Activated naive CD4-positive, alpha-beta T cell treated with anti-CD3 and anti-CD28 coated beads, Interleukin-2, amount 50 U/mL, for 72 hours (primary cell): ENCODE measurements around the gene KANSL1. TPM values are rescaled to one million over a fixed set of nuclear protein-coding genes. Genes with fewer than 3 reads are reported as not detected.
"Not testable (repeated sequence)": the region's sequence is repeated elsewhere in the genome, so short reads cannot be mapped to it uniquely, and the experiment has no call there.

Experiments used
- ATAC-seq, 2 donors: fragments of 150-1000 bp; cut with Tn5 transposase; 2 replicates each; pipeline ENCODE4 v1.10.0; 2021; ENCODE audit warnings: mild to moderate bottlenecking in 2 of 2, moderate library complexity in 2 of 2
- DNase-seq, 2 donors: peaks; one replicate each; pipeline ENCODE4 v3.0.0; 2021 to 2022; ENCODE audit warnings: low spot score in 2 of 2
- H3K27ac Mint-ChIP-seq, 2 donors: one replicate each; pipeline ENCODE4 v1.8.0; 2022; ENCODE audit warnings: mild to moderate bottlenecking in 2 of 2, mixed read lengths in 2 of 2
- H3K36me3 Mint-ChIP-seq, 2 donors: one replicate each; pipeline ENCODE4 v1.8.0; 2022; ENCODE audit warnings: mixed read lengths in 2 of 2
- H3K9me3 Mint-ChIP-seq, 2 donors: one replicate each; pipeline ENCODE4 v1.8.0; 2022; ENCODE audit warnings: mixed read lengths in 2 of 2
- total RNA-seq, 2 donors: library from RNA; stranded (reverse); gene quantifications; one replicate each; pipeline ENCODE4 v1.2.3, GENCODE V29; 2022

The KANSL1 gene
- total RNA-seq, 2 donors from 2014 or later, result 74.7 to 87.3 TPM

GRCh38 chr17:46024590-46024989 is 168.6 kb downstream of the KANSL1 start:
- Mint-ChIP-seq H3K27ac (peak overlapping the region in 1 of 2 donors; percentile 22), H3K9me3 (no peaks in the 10 kb centered on the region), H3K36me3 (no peaks in the 10 kb centered on the region)
- no peak for ATAC-seq
- peak in 1 of 2 donors; percentile 33 for DNase-seq

- Mint-ChIP-seq H3K27ac (peak overlapping the region; percentile 37 to 89), H3K9me3 (peaks cover 0 to 3% of the 10 kb centered on the region in 2 donors), H3K36me3 (no peaks in the 10 kb centered on the region)
- DNase-seq, result peak in 1 of 2 donors; percentile 34
- no peak for ATAC-seq
These were observed 169.3 kb downstream of the KANSL1 start for GRCh38 chr17:46023783-46024388.

- not testable (repeated sequence) for ATAC-seq, H3K36me3 Mint-ChIP-seq, H3K9me3 Mint-ChIP-seq
- peak in 1 of 2 donors; percentile 20 for DNase-seq
- H3K27ac Mint-ChIP-seq, result peak overlapping the region in 1 of 2 donors; percentile 37
These were observed 169.9 kb downstream of the KANSL1 start for GRCh38 chr17:46023366-46023765.

GRCh38 chr17:46020998-46021397 is 172.2 kb downstream of the KANSL1 start:
- DNase-seq (no peak), ATAC-seq (no peak)
- Mint-ChIP-seq H3K27ac (peak overlapping the region; percentile 55 to 85), H3K36me3 (peaks cover 0 to 6% of the 10 kb centered on the region in 2 donors), H3K9me3 (peaks cover 0 to 4% of the 10 kb centered on the region in 2 donors)

- H3K9me3 Mint-ChIP-seq, result peaks cover 0 to 4% of the 10 kb centered on the region in 2 donors
- H3K36me3 Mint-ChIP-seq, result peaks cover 0 to 6% of the 10 kb centered on the region in 2 donors
- DNase-seq (no peak), ATAC-seq (peak; percentile 48 to 86)
- H3K27ac Mint-ChIP-seq, result peak overlapping the region; percentile 85 to 94
These were observed 173.0 kb downstream of the KANSL1 start for GRCh38 chr17:46020023-46020761.

GRCh38 chr17:46019408-46019925 is 173.8 kb downstream of the KANSL1 start:
- not testable (repeated sequence) for H3K9me3 Mint-ChIP-seq, H3K36me3 Mint-ChIP-seq, DNase-seq, ATAC-seq
- H3K27ac Mint-ChIP-seq, result peak overlapping the region in 1 of 2 donors; percentile 85

- H3K9me3 Mint-ChIP-seq, result no peaks in the 10 kb centered on the region
- DNase-seq (no peak), ATAC-seq (no peak)
- H3K27ac Mint-ChIP-seq, result peak overlapping the region in 1 of 2 donors; percentile 50
- H3K36me3 Mint-ChIP-seq, result peaks cover 0 to 5% of the 10 kb centered on the region in 2 donors
These were observed 179.6 kb downstream of the KANSL1 start for GRCh38 chr17:46013502-46014165.

- peak overlapping the region; percentile 64 to 67 for H3K27ac Mint-ChIP-seq
- no peak for ATAC-seq
- no peak for DNase-seq
- H3K9me3 Mint-ChIP-seq, result no peaks in the 10 kb centered on the region
- no peaks in the 10 kb centered on the region for H3K36me3 Mint-ChIP-seq
These were observed 180.1 kb downstream of the KANSL1 start for GRCh38 chr17:46013127-46013501.

GRCh38 chr17:46012506-46013079 is 180.6 kb downstream of the KANSL1 start:
- Mint-ChIP-seq H3K36me3 (no peaks in the 10 kb centered on the region), H3K9me3 (no peaks in the 10 kb centered on the region), H3K27ac (peak overlapping the region; percentile 64 to 67)
- no peak for DNase-seq
- ATAC-seq, result no peak

- H3K27ac Mint-ChIP-seq, result no peak overlapping the region
- ATAC-seq, result no peak
- H3K9me3 Mint-ChIP-seq, result no peaks in the 10 kb centered on the region
These were observed 181.3 kb downstream of the KANSL1 start for GRCh38 chr17:46011711-46012505.

GRCh38 chr17:46010597-46011186 is 182.5 kb downstream of the KANSL1 start:
- no peak overlapping the region for H3K27ac Mint-ChIP-seq
- no peaks in the 10 kb centered on the region for H3K9me3 Mint-ChIP-seq
- ATAC-seq (no peak), DNase-seq (no peak)
- no peaks in the 10 kb centered on the region for H3K36me3 Mint-ChIP-seq

More at GRCh38 chr17:46011711-46012505, 181.3 kb downstream of the KANSL1 start:
- no peak for DNase-seq
- H3K36me3 Mint-ChIP-seq, result no peaks in the 10 kb centered on the region

GRCh38 chr17:46009681-46010596 is 183.3 kb downstream of the KANSL1 start:
- no peak for ATAC-seq
- H3K36me3 Mint-ChIP-seq, result no peaks in the 10 kb centered on the region

GRCh38 chr17:46008591-46008990 is 184.6 kb downstream of the KANSL1 start:
- no peak for ATAC-seq
- Mint-ChIP-seq H3K9me3 (no peaks in the 10 kb centered on the region), H3K36me3 (no peaks in the 10 kb centered on the region), H3K27ac (no peak overlapping the region)
- DNase-seq, result no peak

More at GRCh38 chr17:46009681-46010596, 183.3 kb downstream of the KANSL1 start:
- no peaks in the 10 kb centered on the region for H3K9me3 Mint-ChIP-seq
- no peak overlapping the region for H3K27ac Mint-ChIP-seq
- DNase-seq, result no peak

- H3K27ac Mint-ChIP-seq, result no peak overlapping the region
- DNase-seq (no peak), ATAC-seq (no peak)
- no peaks in the 10 kb centered on the region for H3K36me3 Mint-ChIP-seq
- H3K9me3 Mint-ChIP-seq, result no peaks in the 10 kb centered on the region
These were observed 185.7 kb downstream of the KANSL1 start for GRCh38 chr17:46007461-46007965.

- not testable (repeated sequence) for DNase-seq, H3K36me3 Mint-ChIP-seq, H3K27ac Mint-ChIP-seq, ATAC-seq, H3K9me3 Mint-ChIP-seq
These were observed 187.1 kb downstream of the KANSL1 start for GRCh38 chr17:46006082-46006481.
